CD4-positive, alpha-beta T cell treated with Interleukin-6 for 4 hours (primary cell): ENCODE measurements around the gene RNF123.
A peak's percentile ranks its signal among the peaks of the same experiment; 100 is the strongest.

Experiments
- DNase-seq: peaks from one replicate; pipeline ENCODE4 v3.0.0-alpha.2; 2020; ENCODE audit warnings: mixed read lengths

The RNF123 gene

GRCh38 chr3:49689046-49689907 is at the start of gene RNF123, which contains the start of gene MST1:
Gene RNF123, plus strand, starts transcription at chr3:49689557. Its CDS starts 1,609 bp downstream, at chr3:49691166.
Gene MST1, minus strand, starts transcription at chr3:49689474. Its CDS starts 783 bp downstream, at chr3:49688691.
- peak; percentile 93 for DNase-seq

DNA sequence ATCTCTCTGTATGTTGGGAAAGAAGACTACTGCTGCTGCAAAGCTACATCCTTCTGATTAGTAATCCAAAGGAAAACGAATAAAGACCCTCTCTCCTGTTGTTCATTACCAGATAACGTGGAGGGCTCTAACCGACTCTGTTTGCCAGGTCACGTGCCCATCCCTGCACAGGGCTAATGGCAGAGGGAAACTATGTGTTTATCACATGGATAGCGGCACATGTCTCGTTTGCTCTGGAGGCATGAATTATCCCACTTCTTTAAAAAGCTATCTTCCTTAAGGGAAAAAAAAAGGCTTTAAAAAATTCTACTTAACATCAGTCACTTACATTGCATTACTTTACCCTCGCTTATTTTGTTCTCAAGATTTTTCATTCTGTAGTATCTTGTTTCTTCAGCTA is 48.1 kb upstream of the RNF123 start:
- DNase-seq, result no peak

DNA sequence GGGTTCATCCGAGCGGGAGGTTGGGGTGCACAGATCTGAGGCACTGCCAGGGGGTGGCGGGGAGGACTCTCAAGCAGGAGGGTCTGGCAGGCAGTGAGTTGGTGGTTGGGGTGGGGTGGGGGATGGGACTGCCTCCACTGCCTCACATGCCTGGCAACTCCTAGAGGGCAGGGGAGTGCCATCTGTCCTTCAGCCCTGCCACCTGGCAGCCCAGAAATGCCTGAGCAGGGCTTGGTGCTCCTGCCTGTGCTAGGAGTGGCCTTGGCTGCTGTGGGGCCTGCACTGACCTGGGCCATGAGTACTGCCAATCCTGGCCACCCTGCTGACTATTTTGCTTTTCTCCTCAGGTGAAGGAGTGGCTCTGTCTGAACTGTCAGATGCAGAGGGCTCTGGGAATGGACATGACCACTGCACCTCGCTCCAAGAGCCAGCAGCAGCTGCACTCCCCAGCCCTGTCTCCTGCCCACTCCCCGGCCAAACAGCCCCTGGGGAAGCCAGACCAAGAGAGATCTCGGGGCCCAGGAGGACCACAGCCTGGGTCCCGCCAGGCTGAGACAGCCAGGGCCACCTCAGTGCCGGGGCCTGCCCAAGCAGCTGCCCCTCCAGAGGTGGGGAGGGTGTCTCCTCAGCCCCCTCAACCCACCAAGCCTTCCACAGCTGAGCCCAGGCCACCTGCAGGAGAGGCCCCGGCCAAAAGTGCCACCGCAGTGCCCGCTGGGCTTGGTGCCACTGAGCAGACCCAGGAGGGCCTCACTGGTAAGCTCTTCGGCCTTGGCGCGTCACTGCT is 47.2 kb upstream of the RNF123 start:
- no peak for DNase-seq

GRCh38 chr3:49642708-49643145 is 46.6 kb upstream of the RNF123 start:
- no peak for DNase-seq

GRCh38 chr3:49644684-49645083 is 44.7 kb upstream of the RNF123 start:
- DNase-seq, result no peak

DNA sequence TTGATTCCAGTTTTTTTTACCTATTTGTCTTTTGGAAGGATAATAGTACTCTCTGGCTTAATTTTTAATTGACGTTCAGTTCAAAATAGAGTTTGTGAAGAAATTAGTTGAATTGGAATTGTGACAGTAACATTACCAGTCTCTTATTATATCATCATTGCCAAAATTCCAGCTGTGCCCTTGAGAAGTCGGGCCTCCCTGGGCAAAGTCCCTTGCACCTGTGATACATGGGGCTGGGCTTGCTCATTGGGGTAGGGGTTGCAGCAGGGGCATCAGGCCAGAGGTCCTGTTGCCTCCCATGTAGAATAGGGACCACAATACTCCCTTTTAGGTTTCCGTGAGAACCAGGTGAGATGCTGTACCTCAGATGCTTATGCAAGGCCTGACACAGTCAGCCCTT is 43.1 kb upstream of the RNF123 start:
- DNase-seq, result no peak

- no peak for DNase-seq
Measured at GRCh38 chr3:49647741-49648140, 41.6 kb upstream of the RNF123 start.

GRCh38 chr3:49648354-49649019 is 40.9 kb upstream of the RNF123 start:
- DNase-seq, result no peak

DNA sequence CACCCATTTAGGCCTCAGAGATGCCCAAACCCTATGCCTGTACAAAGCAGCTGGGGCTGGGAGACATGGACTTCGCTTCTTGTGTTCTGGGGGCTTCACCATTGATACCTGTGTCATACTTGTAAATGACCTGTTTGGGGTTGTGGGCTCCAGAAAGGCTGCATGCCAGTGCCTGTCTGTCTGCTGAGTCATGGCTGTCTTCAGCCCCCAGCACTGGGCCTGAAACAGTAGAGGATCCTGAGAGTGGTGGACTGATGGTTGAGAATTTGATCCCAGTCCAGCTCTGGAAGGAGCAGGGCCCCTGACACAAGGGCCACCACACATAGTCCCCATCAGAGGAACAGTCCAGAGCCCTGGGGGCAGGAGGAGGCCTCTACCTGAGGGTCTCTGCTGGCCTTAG is 39.8 kb upstream of the RNF123 start:
- no peak for DNase-seq

DNA sequence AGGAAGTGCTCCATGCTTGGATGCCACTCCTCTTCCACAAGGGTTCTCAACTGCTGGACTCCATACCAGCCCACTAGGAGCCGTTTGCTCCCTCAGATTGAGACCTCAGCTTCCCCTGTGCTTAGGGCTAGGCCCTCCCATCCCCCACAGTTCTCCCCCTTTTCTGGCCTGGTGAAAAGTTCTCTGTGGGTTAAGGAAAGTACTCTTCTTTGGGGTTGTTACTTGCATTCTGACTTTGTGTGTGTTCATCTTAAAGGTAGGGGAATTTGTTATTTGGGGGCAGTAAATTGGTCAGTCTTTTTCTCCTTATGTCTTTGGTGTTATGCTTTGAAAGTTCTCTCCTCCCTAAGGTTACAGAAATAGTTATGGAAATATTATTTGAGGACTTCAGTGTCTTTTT is 39.2 kb upstream of the RNF123 start:
- no peak for DNase-seq

GRCh38 chr3:49650637-49651036 is 38.7 kb upstream of the RNF123 start:
- no peak for DNase-seq

DNA sequence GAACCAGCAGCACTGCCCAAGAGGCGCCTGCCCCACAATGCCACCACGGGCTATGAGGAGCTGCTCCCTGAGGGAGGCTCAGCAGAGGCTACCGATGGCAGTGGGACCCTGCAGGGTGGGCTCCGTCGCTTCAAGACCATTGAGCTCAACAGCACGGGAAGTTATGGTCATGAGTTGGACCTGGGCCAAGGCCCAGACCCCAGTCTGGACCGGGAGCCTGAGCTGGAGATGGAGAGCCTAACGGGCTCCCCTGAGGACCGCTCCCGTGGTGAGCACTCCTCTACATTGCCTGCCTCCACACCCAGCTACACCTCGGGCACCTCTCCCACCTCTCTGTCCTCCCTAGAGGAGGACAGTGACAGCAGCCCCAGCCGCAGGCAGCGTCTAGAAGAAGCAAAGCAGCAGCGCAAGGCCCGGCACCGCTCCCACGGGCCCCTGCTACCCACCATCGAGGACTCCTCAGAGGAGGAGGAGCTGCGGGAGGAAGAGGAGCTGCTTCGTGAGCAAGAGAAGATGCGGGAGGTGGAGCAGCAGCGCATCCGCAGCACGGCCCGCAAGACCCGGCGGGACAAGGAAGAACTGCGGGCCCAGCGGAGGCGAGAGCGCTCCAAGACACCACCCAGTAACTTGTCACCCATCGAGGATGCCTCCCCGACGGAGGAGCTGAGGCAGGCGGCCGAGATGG is 37.0 kb upstream of the RNF123 start:
- no peak for DNase-seq

GRCh38 chr3:49652903-49653415 is 36.4 kb upstream of the RNF123 start:
- DNase-seq, result no peak

- no peak for DNase-seq
Measured at GRCh38 chr3:49653621-49654020, 35.7 kb upstream of the RNF123 start.

DNA sequence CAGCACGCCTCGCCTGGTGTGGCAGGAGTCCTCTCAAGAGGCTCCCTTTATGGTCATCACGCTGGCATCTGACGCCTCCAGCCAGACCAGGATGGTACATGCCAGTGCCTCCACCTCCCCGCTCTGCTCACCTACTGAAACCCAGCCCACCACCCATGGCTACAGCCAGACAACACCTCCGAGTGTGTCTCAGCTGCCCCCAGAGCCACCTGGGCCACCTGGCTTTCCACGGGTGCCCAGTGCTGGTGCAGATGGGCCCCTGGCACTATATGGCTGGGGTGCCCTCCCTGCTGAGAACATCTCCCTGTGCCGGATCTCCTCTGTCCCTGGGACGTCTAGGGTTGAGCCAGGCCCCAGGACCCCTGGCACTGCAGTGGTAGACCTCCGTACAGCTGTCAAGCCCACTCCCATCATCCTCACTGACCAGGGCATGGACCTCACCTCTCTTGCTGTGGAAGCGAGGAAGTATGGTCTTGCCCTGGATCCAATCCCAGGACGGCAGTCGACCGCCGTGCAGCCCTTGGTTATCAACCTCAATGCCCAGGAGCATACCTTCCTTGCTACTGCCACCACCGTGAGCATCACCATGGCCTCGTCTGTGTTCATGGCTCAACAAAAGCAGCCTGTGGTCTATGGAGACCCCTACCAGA is 35.1 kb upstream of the RNF123 start:
- DNase-seq, result no peak

DNA sequence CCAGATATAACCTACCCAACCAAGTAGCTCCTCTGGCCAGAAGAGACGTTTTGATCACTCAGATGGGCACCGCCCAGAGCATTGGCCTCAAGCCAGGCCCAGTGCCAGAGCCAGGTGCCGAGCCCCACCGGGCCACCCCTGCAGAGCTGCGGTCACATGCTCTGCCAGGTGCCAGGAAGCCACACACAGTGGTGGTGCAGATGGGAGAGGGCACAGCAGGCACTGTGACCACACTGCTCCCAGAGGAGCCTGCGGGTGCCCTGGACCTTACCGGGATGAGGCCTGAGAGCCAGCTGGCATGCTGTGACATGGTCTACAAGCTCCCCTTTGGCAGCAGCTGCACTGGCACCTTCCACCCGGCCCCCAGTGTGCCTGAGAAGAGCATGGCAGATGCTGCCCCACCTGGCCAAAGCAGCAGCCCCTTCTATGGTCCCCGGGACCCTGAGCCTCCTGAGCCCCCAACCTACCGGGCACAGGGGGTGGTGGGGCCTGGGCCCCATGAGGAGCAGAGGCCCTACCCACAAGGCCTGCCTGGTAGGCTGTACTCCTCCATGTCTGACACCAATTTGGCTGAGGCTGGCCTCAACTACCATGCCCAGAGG is 34.3 kb upstream of the RNF123 start:
- DNase-seq, result no peak

- DNase-seq, result no peak
Measured at GRCh38 chr3:49655731-49656285, 33.5 kb upstream of the RNF123 start.

GRCh38 chr3:49656541-49657112 is 32.7 kb upstream of the RNF123 start:
- DNase-seq, result peak; percentile 11

DNA sequence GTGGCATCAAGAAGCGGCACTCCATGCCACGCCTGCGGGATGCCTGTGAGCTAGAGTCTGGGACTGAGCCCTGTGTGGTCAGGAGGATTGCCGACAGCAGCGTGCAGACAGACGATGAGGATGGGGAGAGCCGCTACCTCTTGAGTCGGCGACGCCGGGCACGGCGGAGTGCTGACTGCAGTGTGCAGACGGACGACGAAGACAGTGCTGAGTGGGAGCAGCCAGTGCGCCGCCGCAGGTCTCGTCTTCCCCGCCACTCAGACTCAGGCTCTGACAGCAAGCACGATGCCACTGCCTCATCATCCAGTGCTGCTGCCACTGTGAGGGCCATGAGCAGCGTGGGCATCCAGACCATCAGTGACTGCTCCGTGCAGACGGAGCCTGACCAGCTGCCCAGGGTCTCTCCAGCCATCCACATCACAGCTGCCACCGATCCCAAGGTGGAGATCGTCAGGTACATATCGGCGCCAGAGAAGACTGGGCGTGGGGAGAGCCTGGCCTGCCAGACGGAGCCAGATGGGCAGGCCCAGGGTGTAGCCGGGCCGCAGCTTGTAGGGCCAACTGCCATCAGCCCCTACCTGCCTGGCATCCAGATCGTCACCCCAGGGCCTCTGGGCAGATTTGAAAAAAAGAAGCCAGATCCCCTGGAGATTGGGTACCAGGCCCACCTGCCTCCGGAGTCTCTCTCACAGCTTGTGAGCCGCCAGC is 32.0 kb upstream of the RNF123 start:
- no peak for DNase-seq

GRCh38 chr3:49658711-49659110 is 30.6 kb upstream of the RNF123 start:
- DNase-seq, result no peak
